Panc1 (cell line): ENCODE data around the gene PPP2R5A. TPM values are rescaled to one million over a fixed set of nuclear protein-coding genes. Genes with fewer than 3 reads are reported as not detected.

Source experiments
- ATAC-seq: fragments of 200-7000 bp; cut with Tn5 transposase; 2 replicates; pipeline ENCODE4 v1.9.1; 2020; ENCODE audit warnings: mild to moderate bottlenecking, moderate library complexity
- BruUV-seq: library from RNA; stranded (reverse); fragments of 400-500 nt; replicated peaks from 2 replicates; lab custom pipeline; 2021; lab: Mats Ljungman, UMichigan
- CTCF ChIA-PET: fragments of 300-600 bp; sonication (Branson Sonifier 250); formaldehyde crosslinking; loops from one replicate; lab custom pipeline; 2022; ENCODE audit warnings: antibody characterized with exemption; lab: Charles Lee
- POLR2A ChIA-PET: fragments of 300-600 bp; sonication (Branson Sonifier 250); formaldehyde crosslinking; loops from one replicate; lab custom pipeline; 2022; ENCODE audit warnings: antibody characterized with exemption; lab: Charles Lee
- DNase-seq: peaks from one replicate; pipeline ENCODE4 v3.0.0-alpha.2; 2010; ENCODE audit warnings: low read depth, low spot score
- H3K27ac ChIP-seq: 2 replicates; pipeline ENCODE4 v1.5.1; 2011; ENCODE audit warnings: mild to moderate bottlenecking, low read length, inconsistent platforms
- H3K27me3 ChIP-seq: fragments of 200-500 bp; sonication (Bioruptor generic); 2 replicates; pipeline ENCODE4 v1.6.0; 2014; ENCODE audit warnings: low read length, inconsistent platforms; ENCODE audit not compliant: control insufficient read depth, insufficient read depth
- H3K36me3 ChIP-seq: fragments of 200-500 bp; sonication (Bioruptor generic); 2 replicates; pipeline ENCODE4 v1.5.1; 2014; ENCODE audit warnings: inconsistent platforms, mild to moderate bottlenecking, low read length, moderate library complexity; ENCODE audit not compliant: control insufficient read depth, insufficient read depth
- H3K4me1 ChIP-seq: 2 replicates; pipeline ENCODE4 v1.5.1; 2011; ENCODE audit warnings: inconsistent platforms, mild to moderate bottlenecking, low read length, moderate library complexity; ENCODE audit not compliant: control insufficient read depth, insufficient read depth
- H3K4me3 ChIP-seq, 2 experiments: 2 replicates each; pipeline ENCODE4 v1.5.1; 2011 to 2012; ENCODE audit warnings: low read depth in 2 of 2, low read length in 2 of 2, mild to moderate bottlenecking in 2 of 2, inconsistent platforms in 1 of 2, moderate library complexity in 1 of 2
- H3K9me3 ChIP-seq: fragments of 200-500 bp; sonication (Bioruptor generic); 2 replicates; pipeline ENCODE4 v1.5.1; 2014; ENCODE audit warnings: low read depth, mild to moderate bottlenecking, inconsistent platforms, low read length, moderate library complexity; ENCODE audit not compliant: control insufficient read depth, insufficient read depth
- POLR2AphosphoS5 ChIP-seq: IDR thresholded peaks from 2 replicates; pipeline ENCODE4 v1.6.1; 2012; ENCODE audit warnings: mild to moderate bottlenecking, low read depth, low read length, moderate library complexity
- SIN3A ChIP-seq: IDR thresholded peaks from 2 replicates; pipeline ENCODE4 v1.6.1; 2012; ENCODE audit warnings: low read depth, mild to moderate bottlenecking, low read length, moderate library complexity, borderline replicate concordance; ENCODE audit not compliant: insufficient read depth
- TCF7L2 ChIP-seq: IDR thresholded peaks from 2 replicates; pipeline ENCODE4 v1.6.1; 2011; ENCODE audit warnings: mild to moderate bottlenecking, low read depth, low read length, inconsistent platforms
- in situ Hi-C: cut with HindIII; loops from 2 replicates; pipeline ENCODE4 v1.10.0; 2016; ENCODE audit warnings: low sequenced_read_pairs, low pct_unique_long_range_greater_than_20kb
- intact Hi-C: fragments of 100-400 bp; cut with micrococcal nuclease; formaldehyde crosslinking; loops from one replicate; pipeline ENCODE4 v1.10.0; 2022; ENCODE audit not compliant: unreplicated experiment
- total RNA-seq: library from RNA; stranded (reverse); gene quantifications from one replicate; pipeline ENCODE4 v1.2.1, GENCODE V29; 2021; ENCODE audit not compliant: unreplicated experiment
- TF ChIP-seq, protein P1 (sequence below), 2 experiments: IDR thresholded peaks; 2 replicates each; pipeline ENCODE4 v1.6.1; 2011 to 2012; ENCODE audit warnings: low read depth in 2 of 2, control low read depth in 1 of 2, low read length in 1 of 2, mild to moderate bottlenecking in 1 of 2, moderate library complexity in 1 of 2; ENCODE audit not compliant: insufficient read depth in 1 of 2
- TF ChIP-seq, protein P2 (sequence below): fragments of 450-650 bp; IDR thresholded peaks from 2 replicates; pipeline ENCODE4 v1.5.1; 2017; ENCODE audit warnings: mild to moderate bottlenecking

The PPP2R5A gene
- total RNA-seq, 1 experiment from 2014 or later: 44.3 TPM

DNA sequence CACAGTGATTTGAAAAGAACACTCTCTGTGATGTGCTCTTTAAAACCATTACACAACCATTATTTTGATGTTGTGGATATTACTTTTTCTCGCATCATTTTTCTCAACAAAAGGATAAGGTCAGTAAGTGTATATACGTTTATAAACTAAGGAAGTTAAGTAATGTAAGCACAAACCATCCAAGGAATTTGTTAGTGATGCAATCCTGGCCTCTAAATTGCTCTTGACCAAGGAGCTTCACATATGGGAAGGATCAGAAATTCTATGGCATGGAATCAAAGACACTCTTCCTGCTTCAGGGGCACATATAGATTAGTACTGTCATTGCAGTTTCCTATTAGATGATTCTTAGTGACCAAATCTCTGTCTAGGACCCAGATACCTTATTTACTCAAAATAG is 3.6 kb upstream of the PPP2R5A start:
- Histone ChIP-seq H3K9me3 (no peaks in the 10 kb centered on the region), H3K4me3 (no peak overlapping the region), H3K36me3 (peaks cover 2% of the 10 kb centered on the region; the same call in 1 of the 2 replicates), H3K4me1 (0 out of 2 replicates have a peak, but pooled peaks cover 5% of the 10 kb centered on the region), H3K27me3 (no peaks in the 10 kb centered on the region), H3K27ac (no peak overlapping the region)
- ChIA-PET CTCF (no interaction called here), POLR2A (no interaction called here)
- BruUV-seq: no TSS peak
- in situ Hi-C loops (no loop called here), intact Hi-C loops (no loop called here)
- TF ChIP-seq TCF7L2 (no peak), SIN3A (no peak), POLR2AphosphoS5 (no peak)
- TF ChIP-seq, protein P1, sequence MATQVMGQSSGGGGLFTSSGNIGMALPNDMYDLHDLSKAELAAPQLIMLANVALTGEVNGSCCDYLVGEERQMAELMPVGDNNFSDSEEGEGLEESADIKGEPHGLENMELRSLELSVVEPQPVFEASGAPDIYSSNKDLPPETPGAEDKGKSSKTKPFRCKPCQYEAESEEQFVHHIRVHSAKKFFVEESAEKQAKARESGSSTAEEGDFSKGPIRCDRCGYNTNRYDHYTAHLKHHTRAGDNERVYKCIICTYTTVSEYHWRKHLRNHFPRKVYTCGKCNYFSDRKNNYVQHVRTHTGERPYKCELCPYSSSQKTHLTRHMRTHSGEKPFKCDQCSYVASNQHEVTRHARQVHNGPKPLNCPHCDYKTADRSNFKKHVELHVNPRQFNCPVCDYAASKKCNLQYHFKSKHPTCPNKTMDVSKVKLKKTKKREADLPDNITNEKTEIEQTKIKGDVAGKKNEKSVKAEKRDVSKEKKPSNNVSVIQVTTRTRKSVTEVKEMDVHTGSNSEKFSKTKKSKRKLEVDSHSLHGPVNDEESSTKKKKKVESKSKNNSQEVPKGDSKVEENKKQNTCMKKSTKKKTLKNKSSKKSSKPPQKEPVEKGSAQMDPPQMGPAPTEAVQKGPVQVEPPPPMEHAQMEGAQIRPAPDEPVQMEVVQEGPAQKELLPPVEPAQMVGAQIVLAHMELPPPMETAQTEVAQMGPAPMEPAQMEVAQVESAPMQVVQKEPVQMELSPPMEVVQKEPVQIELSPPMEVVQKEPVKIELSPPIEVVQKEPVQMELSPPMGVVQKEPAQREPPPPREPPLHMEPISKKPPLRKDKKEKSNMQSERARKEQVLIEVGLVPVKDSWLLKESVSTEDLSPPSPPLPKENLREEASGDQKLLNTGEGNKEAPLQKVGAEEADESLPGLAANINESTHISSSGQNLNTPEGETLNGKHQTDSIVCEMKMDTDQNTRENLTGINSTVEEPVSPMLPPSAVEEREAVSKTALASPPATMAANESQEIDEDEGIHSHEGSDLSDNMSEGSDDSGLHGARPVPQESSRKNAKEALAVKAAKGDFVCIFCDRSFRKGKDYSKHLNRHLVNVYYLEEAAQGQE (IDR thresholded peaks at IDR 0.05; ENCODE audit: insufficient read depth in 1 of 2, low read depth in 2 of 2, low read length in 1 of 2): no peak
- TF ChIP-seq, protein P2, sequence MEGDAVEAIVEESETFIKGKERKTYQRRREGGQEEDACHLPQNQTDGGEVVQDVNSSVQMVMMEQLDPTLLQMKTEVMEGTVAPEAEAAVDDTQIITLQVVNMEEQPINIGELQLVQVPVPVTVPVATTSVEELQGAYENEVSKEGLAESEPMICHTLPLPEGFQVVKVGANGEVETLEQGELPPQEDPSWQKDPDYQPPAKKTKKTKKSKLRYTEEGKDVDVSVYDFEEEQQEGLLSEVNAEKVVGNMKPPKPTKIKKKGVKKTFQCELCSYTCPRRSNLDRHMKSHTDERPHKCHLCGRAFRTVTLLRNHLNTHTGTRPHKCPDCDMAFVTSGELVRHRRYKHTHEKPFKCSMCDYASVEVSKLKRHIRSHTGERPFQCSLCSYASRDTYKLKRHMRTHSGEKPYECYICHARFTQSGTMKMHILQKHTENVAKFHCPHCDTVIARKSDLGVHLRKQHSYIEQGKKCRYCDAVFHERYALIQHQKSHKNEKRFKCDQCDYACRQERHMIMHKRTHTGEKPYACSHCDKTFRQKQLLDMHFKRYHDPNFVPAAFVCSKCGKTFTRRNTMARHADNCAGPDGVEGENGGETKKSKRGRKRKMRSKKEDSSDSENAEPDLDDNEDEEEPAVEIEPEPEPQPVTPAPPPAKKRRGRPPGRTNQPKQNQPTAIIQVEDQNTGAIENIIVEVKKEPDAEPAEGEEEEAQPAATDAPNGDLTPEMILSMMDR: no peak
- DNase-seq (no peak), ATAC-seq (no peak)

DNA sequence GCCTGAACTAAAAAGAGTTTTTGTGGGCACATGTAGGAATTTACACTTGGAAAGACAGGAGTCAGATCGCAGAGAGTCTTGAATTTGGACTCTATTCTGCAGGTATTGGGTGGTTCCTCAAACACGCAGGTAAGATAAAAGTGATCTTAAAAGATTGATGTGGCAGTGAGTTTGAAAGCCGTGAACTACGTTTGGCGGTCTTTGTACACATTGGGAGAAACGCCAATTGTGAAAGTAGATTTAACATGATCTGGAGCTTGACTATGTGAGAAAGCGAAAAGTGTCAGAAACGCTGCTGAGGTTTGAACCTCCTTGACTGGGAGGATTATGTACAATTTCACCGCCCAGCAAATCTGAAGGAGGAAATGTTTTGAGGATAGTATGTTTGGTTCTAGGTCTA is 1.5 kb upstream of the PPP2R5A start:
- BruUV-seq: no TSS peak
- TF ChIP-seq, protein P2: no peak
- no peak for TF ChIP-seq SIN3A
- no peaks in the 10 kb centered on the region for H3K27me3 ChIP-seq
- CTCF ChIA-PET: no interaction called here
- DNase-seq (no peak), ATAC-seq (no peak)
- in situ Hi-C loops (no loop called here), intact Hi-C loops (no loop called here)
- H3K27ac ChIP-seq: peak overlapping the region; percentile 89
- H3K36me3 ChIP-seq: peaks cover 2% of the 10 kb centered on the region
- H3K4me3 ChIP-seq: peak overlapping the region; percentile 64 to 97
- no peaks in the 10 kb centered on the region for H3K9me3 ChIP-seq
- peaks cover 13% of the 10 kb centered on the region; the same call in 1 of the 2 replicates for H3K4me1 ChIP-seq
- POLR2A ChIA-PET: no interaction called here
